ENCODE measurements around the gene ZNF837.

DNA sequence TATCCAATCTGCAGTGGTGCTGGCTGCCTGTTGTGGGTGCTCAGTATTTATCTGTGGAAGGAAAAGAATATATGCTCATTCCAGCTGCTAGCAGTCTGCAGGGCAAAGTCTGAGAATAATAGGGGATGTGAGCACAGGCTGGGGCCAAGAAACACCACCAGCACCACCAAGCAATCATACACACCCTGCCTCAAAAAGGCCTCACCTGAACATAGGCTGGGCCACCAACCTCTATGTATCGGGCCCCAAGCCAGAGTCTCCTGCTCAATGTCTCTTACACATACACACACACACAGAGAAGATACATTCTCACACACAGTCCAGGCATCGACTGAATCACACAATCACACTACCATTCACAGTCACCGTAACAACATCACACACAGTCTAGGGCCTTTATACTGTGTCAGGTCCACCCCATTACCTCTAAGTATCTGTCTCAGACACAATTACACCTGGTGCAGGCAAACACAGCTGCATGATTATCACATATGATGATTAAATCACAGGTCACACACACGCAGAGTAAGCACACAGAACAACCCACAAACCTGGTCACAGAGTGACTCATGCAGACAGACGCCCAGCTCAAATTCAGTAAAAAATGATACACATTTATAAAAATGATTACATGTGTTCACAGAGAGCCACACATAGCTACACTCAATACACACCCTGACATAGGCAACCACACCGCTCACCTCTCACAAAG is 55.4 kb downstream of the ZNF837 start:
- TF ChIP-seq POLR2A (IDR thresholded peaks at IDR 0.05; ENCODE audit: low read depth) (no peak), EP300 (IDR thresholded peaks at IDR 0.05) (no peak)

Measured in esophagus muscularis mucosa (tissue), 2 donors.